DMS153 treated with DMSO at 0.1 percent for 48 hours (cell line): ENCODE measurements around the gene PLCL2.

Experiments used
- DNase-seq: peaks from one replicate; lab custom pipeline; 2025; ENCODE audit not compliant: unreplicated experiment; lab: John Stamatoyannopoulos, UW

PLCL2 gene

GRCh38 chr3:16884748-16885592 lies at the start of gene PLCL2:
PLCL2 (plus strand) TSS chr3:16884955; CDS start chr3:16885040, 85 bp downstream.
- DNase-seq = no peak

- no peak for DNase-seq
These were observed 48.1 kb upstream of the PLCL2 start for GRCh38 chr3:16836505-16837237.

- DNase-seq = no peak
These were observed 47.2 kb upstream of the PLCL2 start for GRCh38 chr3:16837602-16838001.

GRCh38 chr3:16838561-16838960 lies 46.2 kb upstream of the PLCL2 start:
- DNase-seq = no peak

GRCh38 chr3:16839271-16840100 lies 45.3 kb upstream of the PLCL2 start:
- DNase-seq = no peak

GRCh38 chr3:16840101-16840424 lies 44.7 kb upstream of the PLCL2 start:
- no peak for DNase-seq

GRCh38 chr3:16841041-16841753 lies 43.6 kb upstream of the PLCL2 start:
- no peak for DNase-seq

GRCh38 chr3:16841904-16842271 lies 42.9 kb upstream of the PLCL2 start:
- no peak for DNase-seq

- DNase-seq = peak; percentile 26
These were observed 42.2 kb upstream of the PLCL2 start for GRCh38 chr3:16842272-16843270.

GRCh38 chr3:16844222-16844621 lies 40.5 kb upstream of the PLCL2 start:
- DNase-seq = no peak

GRCh38 chr3:16844791-16845190 lies 40.0 kb upstream of the PLCL2 start:
- no peak for DNase-seq

- DNase-seq = no peak
These were observed 38.2 kb upstream of the PLCL2 start for GRCh38 chr3:16846373-16847080.

GRCh38 chr3:16848007-16848406 lies 36.7 kb upstream of the PLCL2 start:
- DNase-seq = no peak

GRCh38 chr3:16849229-16849628 lies 35.5 kb upstream of the PLCL2 start:
- DNase-seq = peak; percentile 21

GRCh38 chr3:16849795-16850194 lies 35.0 kb upstream of the PLCL2 start:
- no peak for DNase-seq

- DNase-seq = no peak
These were observed 29.3 kb upstream of the PLCL2 start for GRCh38 chr3:16855497-16855896.

- DNase-seq = no peak
These were observed 24.5 kb upstream of the PLCL2 start for GRCh38 chr3:16860234-16860633.

- DNase-seq = no peak
These were observed 23.3 kb upstream of the PLCL2 start for GRCh38 chr3:16861432-16861831.
